GM18907 (cell line): Measurements from ENCODE around the gene TCEAL1.
A peak's percentile ranks its signal among the peaks of the same experiment; 100 is the strongest.
"Not testable (repeated sequence)": the region's sequence is repeated elsewhere in the genome, so short reads cannot be mapped to it uniquely, and the experiment has no call there.

Experiments
- ATAC-seq: cut with Tn5 transposase; IDR thresholded peaks from one replicate; pipeline ENCODE4 v1.9.1; 2021; ENCODE audit warnings: mild to moderate bottlenecking, moderate library complexity; ENCODE audit not compliant: unreplicated experiment

The TCEAL1 gene

GRCh38 chrX:103628386-103629317 is at the start of gene TCEAL1:
TCEAL1 (plus strand) TSS chrX:103628975; CDS start chrX:103629917, 942 bp downstream.
- peak; percentile 70 for ATAC-seq

DNA sequence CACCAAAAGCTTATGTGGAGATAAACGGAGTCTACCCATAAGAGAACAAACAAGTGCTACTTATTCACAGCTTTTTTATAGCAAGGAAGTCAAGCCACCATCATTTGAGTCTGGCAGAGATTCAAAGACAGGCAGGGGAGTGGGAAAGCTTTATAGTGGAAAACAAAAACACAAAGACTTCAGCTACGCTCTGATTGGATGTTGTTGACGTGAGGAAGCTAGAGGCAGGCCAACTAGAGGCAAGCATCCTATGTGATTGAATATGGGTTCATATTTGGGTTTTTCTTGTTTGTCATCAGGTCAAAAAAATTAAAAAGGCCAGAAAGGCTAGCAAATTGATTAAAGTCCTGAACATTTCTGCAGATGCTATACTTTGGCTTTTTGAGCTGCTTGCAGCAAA is 44.2 kb upstream of the TCEAL1 start:
- no peak for ATAC-seq

DNA sequence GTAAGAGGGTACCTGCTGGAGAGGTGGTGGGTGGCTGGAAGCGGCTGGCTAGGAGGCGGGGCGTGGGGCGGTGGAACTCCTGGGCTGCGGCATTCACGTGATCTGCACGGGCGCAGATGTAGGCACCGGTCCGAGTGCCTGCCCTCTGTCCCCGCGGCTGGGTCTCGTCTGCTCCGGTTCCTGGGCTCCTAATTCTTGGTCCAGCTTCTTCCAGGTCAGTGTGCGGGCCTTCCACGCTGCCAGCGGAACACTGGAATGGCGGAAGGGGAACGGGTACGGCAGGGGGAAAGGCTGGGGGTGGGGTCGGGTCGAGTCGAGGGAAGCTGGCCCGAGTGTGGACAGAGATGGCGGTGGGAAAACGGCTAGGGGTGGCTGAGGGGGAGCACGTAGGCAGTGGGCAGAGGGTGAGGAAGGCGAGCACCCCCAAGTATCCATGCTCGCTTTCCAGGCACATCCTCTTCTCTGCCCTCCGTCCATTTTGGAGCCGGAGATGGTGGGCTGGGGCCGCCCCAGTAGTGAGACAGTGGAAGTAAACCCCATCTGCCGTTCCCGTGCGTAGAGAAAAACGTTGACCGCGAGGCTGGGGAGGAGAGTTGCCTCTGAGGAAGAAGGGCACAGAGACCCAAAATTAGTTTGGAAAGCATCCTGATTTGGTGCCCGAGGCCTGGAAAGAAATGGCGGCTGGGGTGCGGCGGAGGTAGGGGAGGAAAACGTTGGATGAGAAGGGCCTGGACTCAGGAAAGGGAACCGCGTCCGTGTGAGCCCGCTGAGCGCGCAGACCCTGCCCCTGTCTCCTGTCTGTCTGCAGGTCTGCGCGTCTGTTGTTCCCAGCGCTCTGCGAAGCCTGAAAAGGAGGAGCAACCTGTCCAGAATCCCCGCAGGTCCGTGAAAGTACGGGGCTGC is 43.1 kb upstream of the TCEAL1 start, which contains the start of gene TCEAL4:
Gene TCEAL4, plus strand, starts transcription at position 105 of the 903 bp plus-strand sequence. CDS start 1,161 bp downstream, outside the sequence.
- peak; percentile 88 for ATAC-seq

- peak; percentile 30 for ATAC-seq
Measured at GRCh38 chrX:103586314-103586646, 42.5 kb upstream of the TCEAL1 start.

DNA sequence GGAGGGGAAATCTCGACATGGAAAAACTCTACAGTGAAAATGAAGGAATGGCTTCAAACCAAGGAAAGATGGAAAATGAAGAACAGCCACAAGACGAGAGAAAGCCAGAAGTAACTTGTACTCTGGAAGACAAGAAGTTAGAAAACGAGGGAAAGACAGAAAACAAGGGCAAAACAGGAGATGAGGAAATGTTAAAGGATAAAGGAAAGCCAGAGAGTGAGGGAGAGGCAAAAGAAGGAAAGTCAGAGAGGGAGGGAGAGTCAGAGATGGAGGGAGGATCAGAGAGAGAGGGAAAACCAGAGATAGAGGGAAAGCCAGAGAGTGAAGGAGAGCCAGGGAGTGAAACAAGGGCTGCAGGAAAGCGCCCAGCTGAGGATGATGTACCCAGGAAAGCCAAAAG is 42.1 kb upstream of the TCEAL1 start:
- no peak for ATAC-seq

DNA sequence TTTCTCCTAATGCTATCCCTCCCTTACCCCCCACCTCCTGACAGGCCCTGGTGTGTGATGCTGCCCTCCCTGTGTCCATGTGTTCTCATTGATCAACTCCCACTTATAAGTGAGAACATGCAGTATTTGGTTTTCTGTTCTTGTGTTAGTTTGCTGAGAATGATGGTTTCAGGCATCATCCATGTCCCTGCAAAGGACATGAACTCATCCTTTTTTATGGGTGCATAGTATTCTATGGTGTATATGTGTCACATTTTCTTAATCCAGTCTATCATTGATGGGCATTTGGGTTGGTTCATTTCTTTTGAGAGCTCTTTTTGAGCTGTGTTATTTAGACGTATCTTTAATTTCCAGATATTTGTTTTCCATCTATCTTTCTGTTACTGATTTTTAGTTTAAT is 36.5 kb upstream of the TCEAL1 start:
- ATAC-seq, result not testable (repeated sequence)

GRCh38 chrX:103595202-103595601 is 33.6 kb upstream of the TCEAL1 start:
- not testable (repeated sequence) for ATAC-seq

DNA sequence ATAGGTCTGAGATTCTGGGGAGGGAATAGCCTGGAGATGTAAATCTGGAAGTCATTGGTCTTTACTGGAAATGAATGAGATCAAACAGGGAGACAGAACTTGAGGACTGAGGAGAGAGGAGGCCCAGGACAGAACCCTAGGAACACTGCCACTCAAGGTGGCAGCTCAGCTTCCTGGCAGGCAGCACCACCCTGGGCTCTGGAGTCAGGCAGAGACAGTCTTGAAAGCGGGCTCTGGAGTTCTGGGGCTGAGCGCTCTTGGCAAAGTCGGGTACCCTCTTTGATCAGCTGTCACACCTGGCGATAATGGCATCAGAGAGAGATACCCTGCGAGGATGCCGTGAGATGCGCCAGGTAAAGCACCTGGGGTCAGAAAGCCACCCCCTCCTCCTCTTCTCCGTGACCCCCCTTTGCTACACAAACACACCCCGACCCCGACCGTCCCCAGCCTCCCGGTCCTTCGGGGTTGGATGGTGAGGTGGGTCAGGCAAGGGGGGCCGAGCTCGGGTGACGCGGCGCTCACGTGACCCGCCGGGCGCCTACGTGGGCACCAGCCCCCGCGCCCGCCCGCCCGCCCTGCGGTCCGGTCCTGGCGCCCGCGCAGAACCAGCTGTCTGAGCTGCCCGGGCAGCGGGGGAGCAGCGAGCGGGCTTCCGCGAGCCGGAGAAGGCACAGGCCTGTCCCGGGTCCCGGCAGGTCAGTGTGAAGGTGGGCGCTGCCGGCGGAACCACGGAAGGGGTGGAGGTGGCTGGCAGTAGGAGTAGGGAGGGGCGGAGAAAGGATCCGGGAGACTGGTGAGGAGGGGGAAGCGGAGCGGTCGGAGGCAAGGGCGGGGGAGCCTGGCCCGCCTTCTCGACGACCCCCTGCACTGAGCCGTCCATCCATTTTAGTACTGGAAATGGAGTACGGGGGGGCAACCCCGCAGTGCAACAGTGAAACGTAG is 21.1 kb upstream of the TCEAL1 start, which contains the start of gene TCEAL3:
Gene TCEAL3, plus strand, starts transcription at position 600 of the 942 bp plus-strand sequence. CDS start 1,102 bp downstream, outside the sequence.
- ATAC-seq, result peak; percentile 80

DNA sequence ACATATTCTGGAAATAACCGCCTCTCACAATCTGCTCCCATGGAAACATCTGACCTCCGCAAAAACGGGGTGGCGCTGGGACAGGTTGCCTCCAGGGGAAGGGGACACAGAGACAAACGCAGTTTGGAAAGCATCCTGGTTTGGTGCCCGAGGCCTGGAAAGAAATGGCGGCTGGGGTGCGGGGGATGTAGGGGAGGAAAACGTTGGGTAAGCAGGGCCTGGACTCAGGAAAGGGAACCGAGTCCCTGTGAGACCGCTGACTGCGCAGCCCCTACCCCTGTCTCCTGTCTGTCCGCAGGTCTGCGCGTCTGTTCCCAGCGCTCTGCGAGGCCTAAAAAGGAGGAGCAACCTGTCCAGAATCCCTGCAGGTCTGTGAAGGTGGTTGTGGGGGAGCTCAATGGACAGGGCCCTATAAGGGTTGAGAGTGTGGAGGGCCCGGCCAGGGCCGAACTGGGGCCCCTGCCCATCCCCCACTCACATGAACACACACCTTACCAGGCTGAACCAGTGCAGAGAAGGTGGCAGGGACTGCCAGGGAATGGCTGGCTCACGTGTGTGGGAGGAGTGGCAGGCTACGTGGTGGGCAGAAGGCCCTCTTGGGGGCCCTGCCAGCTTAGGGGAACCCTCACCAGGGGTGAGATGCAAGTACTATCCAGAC is 20.3 kb upstream of the TCEAL1 start:
- peak; percentile 32 for ATAC-seq

- no peak for ATAC-seq
Measured at GRCh38 chrX:103610282-103610681, 18.5 kb upstream of the TCEAL1 start.

DNA sequence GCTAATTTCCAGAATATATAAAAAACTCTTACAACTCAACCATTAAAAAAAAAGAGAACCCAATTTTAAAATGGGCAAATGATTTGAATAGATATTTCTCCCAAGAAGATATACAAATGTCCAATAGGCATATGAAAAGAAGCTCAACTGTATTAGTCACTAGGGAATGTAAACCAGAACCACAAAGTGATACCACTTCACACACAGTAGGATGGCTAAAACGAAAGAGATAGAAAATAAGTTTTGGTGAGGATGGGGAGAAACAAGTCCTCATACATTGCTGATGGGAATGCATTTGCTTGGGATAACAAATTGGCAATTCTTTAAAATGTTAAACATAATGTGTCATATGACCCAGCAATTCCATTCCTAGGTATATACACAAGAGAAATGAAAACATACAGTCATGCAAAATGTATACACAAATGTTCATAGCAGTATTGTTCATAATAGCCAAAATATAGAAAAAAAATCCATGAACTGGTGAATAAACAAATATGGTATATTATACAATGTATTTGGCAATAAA is 15.3 kb upstream of the TCEAL1 start:
- no peak for ATAC-seq

DNA sequence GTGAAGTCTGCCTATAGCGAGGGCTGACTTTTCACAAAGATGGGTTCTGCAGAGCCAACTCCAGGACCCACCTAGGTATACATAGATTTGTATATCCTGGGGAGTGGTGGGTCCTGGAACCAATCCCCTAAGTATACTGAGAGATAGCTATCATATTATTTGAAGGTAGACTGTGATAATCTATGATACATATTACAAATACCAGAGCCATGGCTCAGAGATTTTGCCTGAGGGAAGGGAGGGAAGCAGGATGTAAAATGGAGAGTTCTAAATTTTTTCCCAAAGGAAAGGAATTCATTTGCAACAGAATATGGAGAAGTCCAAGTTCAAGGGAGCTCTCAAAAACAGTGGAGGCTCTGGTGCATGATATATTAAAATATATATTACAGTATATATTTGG is 13.8 kb upstream of the TCEAL1 start:
- ATAC-seq, result no peak

DNA sequence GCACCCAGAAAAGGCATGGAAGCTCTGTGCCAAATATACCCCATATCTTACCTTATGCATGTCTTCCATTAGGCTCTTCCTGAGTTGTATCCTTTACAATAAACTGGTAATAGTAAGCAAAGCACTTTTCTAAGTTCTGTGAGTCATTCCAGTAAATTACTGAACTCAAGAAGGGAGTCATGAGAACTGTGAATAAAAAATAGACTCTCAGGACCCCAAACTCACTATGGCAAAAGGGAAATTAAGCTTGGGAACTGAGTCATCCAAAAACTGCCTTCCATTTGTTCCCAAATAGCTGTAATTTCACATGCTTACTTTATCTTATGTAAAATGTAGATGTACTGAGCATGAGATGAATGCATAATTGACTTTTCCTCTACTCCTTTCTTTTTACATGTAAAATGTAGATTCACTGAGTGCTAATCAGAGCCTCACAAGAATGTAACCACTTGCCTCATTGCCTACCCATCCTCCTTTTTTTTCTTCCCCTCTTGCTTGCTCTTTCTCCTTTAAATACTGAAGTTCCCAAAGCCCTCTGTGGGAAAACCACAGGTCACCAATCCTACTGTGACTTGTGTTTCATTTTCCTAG is 12.9 kb upstream of the TCEAL1 start:
- ATAC-seq, result no peak

- ATAC-seq, result no peak
Measured at GRCh38 chrX:103616676-103617186, 12.0 kb upstream of the TCEAL1 start.

DNA sequence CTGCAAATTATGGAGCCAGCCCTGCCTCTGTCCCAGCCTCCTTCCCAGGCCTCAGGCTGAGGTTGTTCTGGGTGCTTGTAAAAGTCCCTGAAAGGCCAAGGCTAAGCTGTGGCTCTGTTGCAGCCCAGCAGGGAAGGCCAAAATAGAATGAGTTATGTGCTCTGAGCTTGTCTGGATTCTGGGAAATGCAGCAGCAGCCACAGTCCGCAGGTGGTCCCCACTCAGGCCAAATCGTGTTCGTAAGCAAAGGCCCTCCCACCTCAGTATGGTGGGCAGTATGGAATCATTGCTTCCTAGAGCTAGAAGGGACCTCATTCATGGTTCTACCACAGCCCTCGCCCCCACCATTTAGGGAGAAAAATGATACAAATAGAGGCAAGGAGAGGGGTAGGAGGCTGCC is 4.7 kb upstream of the TCEAL1 start:
- no peak for ATAC-seq

- no peak for ATAC-seq
Measured at GRCh38 chrX:103626855-103627254, 1.9 kb upstream of the TCEAL1 start.

DNA sequence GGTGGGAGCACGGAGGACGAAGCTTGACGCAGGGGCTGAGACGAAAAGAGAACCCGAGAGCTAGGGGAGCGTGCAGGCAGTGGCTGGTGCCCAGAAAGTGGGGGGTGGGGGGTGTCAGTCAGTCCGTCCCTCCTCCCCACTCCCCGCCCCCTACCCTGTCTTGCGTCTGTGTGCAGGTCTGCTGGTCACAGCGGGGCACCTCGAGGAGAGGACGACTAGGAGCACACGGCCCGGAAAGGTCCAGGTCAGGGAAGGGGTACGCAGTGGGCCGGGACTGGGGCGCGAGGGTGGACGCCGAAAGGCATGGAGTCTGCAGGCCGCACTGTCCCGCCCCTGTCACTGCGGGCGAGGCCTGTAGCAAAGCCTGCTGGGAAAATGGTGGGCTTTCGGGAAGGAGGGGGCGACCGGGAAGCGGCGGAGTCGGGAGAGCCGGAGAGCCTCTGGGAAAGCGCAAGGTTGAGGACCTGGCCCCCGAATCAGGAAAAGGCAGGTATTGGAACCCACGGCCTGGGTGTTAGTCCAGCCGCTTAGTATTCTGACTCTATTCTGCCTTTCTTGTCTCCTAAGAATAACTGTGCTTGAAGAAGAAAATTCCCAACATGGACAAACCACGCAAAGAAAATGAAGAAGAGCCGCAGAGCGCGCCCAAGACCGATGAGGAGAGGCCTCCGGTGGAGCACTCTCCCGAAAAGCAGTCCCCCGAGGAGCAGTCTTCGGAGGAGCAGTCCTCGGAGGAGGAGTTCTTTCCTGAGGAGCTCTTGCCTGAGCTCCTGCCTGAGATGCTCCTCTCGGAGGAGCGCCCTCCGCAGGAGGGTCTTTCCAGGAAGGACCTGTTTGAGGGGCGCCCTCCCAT is 769 bp downstream of the TCEAL1 start:
- ATAC-seq, result peak; percentile 41

DNA sequence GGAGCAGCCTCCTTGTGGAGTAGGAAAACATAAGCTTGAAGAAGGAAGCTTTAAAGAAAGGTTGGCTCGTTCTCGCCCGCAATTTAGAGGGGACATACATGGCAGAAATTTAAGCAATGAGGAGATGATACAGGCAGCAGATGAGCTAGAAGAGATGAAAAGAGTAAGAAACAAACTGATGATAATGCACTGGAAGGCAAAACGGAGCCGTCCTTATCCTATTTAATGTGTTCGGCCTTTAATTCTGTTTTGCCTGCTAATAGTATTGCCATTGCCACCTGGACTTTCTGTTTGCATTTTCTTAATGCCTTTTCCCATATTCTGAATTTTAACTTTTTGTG is 1.4 kb downstream of the TCEAL1 start:
- no peak for ATAC-seq
